ENCODE results near the gene CPT1B. TPM values are rescaled to one million over a fixed set of nuclear protein-coding genes. Genes with fewer than 3 reads are reported as not detected.
A peak's percentile ranks its signal among the peaks of the same experiment; 100 is the strongest.

The CPT1B gene
- total RNA-seq, 1 donor from 2014 or later, result 32.7 TPM

GRCh38 chr22:50526108-50526833, 52.0 kb downstream of the CPT1B start:
- H3K27ac Mint-ChIP-seq (ENCODE audit: unreplicated experiment), result peak overlapping the region; percentile 66
- peak overlapping the region; percentile 83 for H2AFZ ChIP-seq (ENCODE audit: low read depth, low read length)

GRCh38 chr22:50525858-50526107, 52.4 kb downstream of the CPT1B start:
- Histone ChIP-seq H3K27me3 (ENCODE audit: insufficient read depth, low read length) (peaks cover 16% of the 10 kb centered on the region), H4K20me1 (ENCODE audit: insufficient read depth, low read length) (peaks cover 42% of the 10 kb centered on the region), H3K36me3 (ENCODE audit: insufficient read depth, low read length) (no peaks in the 10 kb centered on the region), H3K9ac (ENCODE audit: low read length) (peak overlapping the region; percentile 74), H3K4me3 (ENCODE audit: insufficient read depth, low read depth, low read length) (peak overlapping the region; percentile 72), H2AFZ (ENCODE audit: low read depth, low read length) (peak overlapping the region; percentile 83), H3K4me1 (ENCODE audit: insufficient read depth, low read length) (peaks cover 26% of the 10 kb centered on the region), H3K9me3 (ENCODE audit: insufficient read depth, low read depth, low read length) (no peaks in the 10 kb centered on the region), H3K27ac (ENCODE audit: low read depth, low read length) (peak overlapping the region; percentile 21), H3K4me2 (ENCODE audit: low read length) (peak overlapping the region; percentile 99), H3K79me2 (ENCODE audit: insufficient read depth, low read length) (peaks cover 36% of the 10 kb centered on the region)
- Mint-ChIP-seq H3K27ac (ENCODE audit: unreplicated experiment) (no peak overlapping the region), H3K36me3 (ENCODE audit: low read depth, unreplicated experiment) (peaks cover 7% of the 10 kb centered on the region), H3K4me1 (ENCODE audit: low read depth, unreplicated experiment) (peaks cover 4% of the 10 kb centered on the region), H3K27me3 (ENCODE audit: low read depth, unreplicated experiment) (no peaks in the 10 kb centered on the region), H3K9me3 (ENCODE audit: unreplicated experiment) (peaks cover 3% of the 10 kb centered on the region), H3K4me3 (ENCODE audit: unreplicated experiment) (peak overlapping the region; percentile 97)
- TF ChIP-seq EZH2 (IDR thresholded peaks at IDR 0.05; ENCODE audit: insufficient read depth, low read length) (no peak), CTCF (IDR thresholded peaks at IDR 0.05; ENCODE audit: insufficient read depth, low read depth, low read length) (peak; percentile 3)
- FAIRE-seq (no peak), DNase-seq (ENCODE audit: low read depth) (no peak)

More at GRCh38 chr22:50526108-50526833, 52.0 kb downstream of the CPT1B start:
- no peak for TF ChIP-seq CTCF (IDR thresholded peaks at IDR 0.05; ENCODE audit: insufficient read depth, low read depth, low read length)
- Histone ChIP-seq H3K79me2 (ENCODE audit: insufficient read depth, low read length) (peaks cover 36% of the 10 kb centered on the region), H3K4me1 (ENCODE audit: insufficient read depth, low read length) (peaks cover 30% of the 10 kb centered on the region), H3K4me3 (ENCODE audit: insufficient read depth, low read depth, low read length) (peak overlapping the region; percentile 72), H3K36me3 (ENCODE audit: insufficient read depth, low read length) (no peaks in the 10 kb centered on the region), H4K20me1 (ENCODE audit: insufficient read depth, low read length) (peaks cover 42% of the 10 kb centered on the region), H3K9me3 (ENCODE audit: insufficient read depth, low read depth, low read length) (no peaks in the 10 kb centered on the region), H3K9ac (ENCODE audit: low read length) (peak overlapping the region; percentile 74), H3K4me2 (ENCODE audit: low read length) (peak overlapping the region; percentile 99), H3K27me3 (ENCODE audit: insufficient read depth, low read length) (peaks cover 21% of the 10 kb centered on the region), H3K27ac (ENCODE audit: low read depth, low read length) (peak overlapping the region; percentile 21)
- no peaks in the 10 kb centered on the region for H3K27me3 Mint-ChIP-seq (ENCODE audit: low read depth, unreplicated experiment)
- H3K9me3 Mint-ChIP-seq (ENCODE audit: unreplicated experiment), result peaks cover 3% of the 10 kb centered on the region
- FAIRE-seq (no peak), DNase-seq (ENCODE audit: low read depth) (peak; percentile 54)
- H3K4me3 Mint-ChIP-seq (ENCODE audit: unreplicated experiment), result peak overlapping the region; percentile 81
- H3K36me3 Mint-ChIP-seq (ENCODE audit: low read depth, unreplicated experiment), result peaks cover 7% of the 10 kb centered on the region
- H3K4me1 Mint-ChIP-seq (ENCODE audit: low read depth, unreplicated experiment), result peaks cover 4% of the 10 kb centered on the region
